Cardiac muscle cell (in vitro differentiated cells and primary cell): ENCODE data around the gene AFG1L. TPM values are rescaled to one million over a fixed set of nuclear protein-coding genes. Genes with fewer than 3 reads are reported as not detected.

Experiments used
- DNase-seq, 2 donors: peaks; one replicate each; pipeline versions ENCODE4 v3.0.0 to v3.0.0-alpha.2; 2010 to 2017; ENCODE audit warnings: low read depth in 1 of 2, low spot score in 1 of 2
- H3K27ac ChIP-seq: fragments of 200-600 bp; sonication (generic); 2 replicates; pipeline ENCODE4 v1.5.1; 2016
- H3K27me3 ChIP-seq: fragments of 200-600 bp; sonication (generic); 2 replicates; pipeline ENCODE4 v1.6.0; 2016; ENCODE audit warnings: control low read depth
- H3K36me3 ChIP-seq: fragments of 200-600 bp; sonication (generic); 2 replicates; pipeline ENCODE4 v1.5.1; 2016; ENCODE audit warnings: control low read depth
- H3K4me1 ChIP-seq: fragments of 200-600 bp; sonication (generic); 2 replicates; pipeline ENCODE4 v1.8.1; 2017; ENCODE audit warnings: low read depth, mild to moderate bottlenecking, mixed run types
- H3K4me3 ChIP-seq: fragments of 200-600 bp; sonication (generic); 2 replicates; pipeline ENCODE4 v1.5.1; 2016; ENCODE audit warnings: mild to moderate bottlenecking
- H3K9me3 ChIP-seq: fragments of 200-600 bp; sonication (generic); 2 replicates; pipeline ENCODE4 v1.5.1; 2017; ENCODE audit warnings: low read depth, mild to moderate bottlenecking, control low read depth
- CTCF ChIP-seq: IDR thresholded peaks from 2 replicates; pipeline ENCODE4 v1.5.1; 2012; ENCODE audit warnings: low read depth, mild to moderate bottlenecking, low read length
- polyA plus RNA-seq: library from polyadenylated mRNA; unstranded; fragments of >200 nt; fragmentation: Nextera tagmentation; extraction: Ambion mirVana; gene quantifications from 2 replicates; pipeline ENCODE4 v1.2.1, GENCODE V29; 2016
- total RNA-seq: library from RNA; depleted of rRNA; stranded (reverse); fragments of >200 nt; gene quantifications from 2 replicates; pipeline ENCODE4 v1.2.3, GENCODE V29; 2016

The AFG1L gene
- total and polyA plus RNA-seq, 2 experiments from 2014 or later: 7.7 to 8.8 TPM

GRCh38 chr6:108348655-108349349, 53.9 kb downstream of the AFG1L start:
- Histone ChIP-seq H3K4me1 (no peaks in the 10 kb centered on the region), H3K36me3 (no peaks in the 10 kb centered on the region)

GRCh38 chr6:108350528-108350927, 55.7 kb downstream of the AFG1L start:
- H3K4me1 ChIP-seq: no peaks in the 10 kb centered on the region
- H3K4me3 ChIP-seq: no peak overlapping the region
- no peaks in the 10 kb centered on the region for H3K36me3 ChIP-seq
- no peaks in the 10 kb centered on the region for H3K9me3 ChIP-seq
- no peaks in the 10 kb centered on the region for H3K27me3 ChIP-seq
- no peak for TF ChIP-seq CTCF
- no peak for DNase-seq
- no peak overlapping the region for H3K27ac ChIP-seq

More at GRCh38 chr6:108348655-108349349, 53.9 kb downstream of the AFG1L start:
- H3K27me3 ChIP-seq: no peaks in the 10 kb centered on the region
- H3K27ac ChIP-seq: no peak overlapping the region
- no peak for DNase-seq
- no peak for TF ChIP-seq CTCF
- no peaks in the 10 kb centered on the region for H3K9me3 ChIP-seq
- H3K4me3 ChIP-seq: no peak overlapping the region

- no peaks in the 10 kb centered on the region for H3K27me3 ChIP-seq
- H3K4me3 ChIP-seq: no peak overlapping the region
- no peaks in the 10 kb centered on the region for H3K9me3 ChIP-seq
- DNase-seq: peak in 1 of 2 donors; percentile 25
- no peaks in the 10 kb centered on the region for H3K4me1 ChIP-seq
- no peak for TF ChIP-seq CTCF
- no peaks in the 10 kb centered on the region for H3K36me3 ChIP-seq
- no peak overlapping the region for H3K27ac ChIP-seq
Observed at GRCh38 chr6:108353853-108354252, 59.0 kb downstream of the AFG1L start.

GRCh38 chr6:108355120-108355519, 60.3 kb downstream of the AFG1L start:
- H3K27me3 ChIP-seq: no peaks in the 10 kb centered on the region
- TF ChIP-seq CTCF: no peak
- no peak overlapping the region for H3K27ac ChIP-seq
- no peaks in the 10 kb centered on the region for H3K36me3 ChIP-seq
- no peaks in the 10 kb centered on the region for H3K9me3 ChIP-seq
- no peak for DNase-seq
- no peak overlapping the region for H3K4me3 ChIP-seq
- H3K4me1 ChIP-seq: no peaks in the 10 kb centered on the region

- no peak for DNase-seq
- no peak overlapping the region for H3K4me3 ChIP-seq
- no peaks in the 10 kb centered on the region for H3K9me3 ChIP-seq
- H3K4me1 ChIP-seq: no peaks in the 10 kb centered on the region
- H3K27me3 ChIP-seq: no peaks in the 10 kb centered on the region
- no peak overlapping the region for H3K27ac ChIP-seq
- H3K36me3 ChIP-seq: no peaks in the 10 kb centered on the region
- TF ChIP-seq CTCF: no peak
Observed at GRCh38 chr6:108355890-108356289, 61.0 kb downstream of the AFG1L start.
